HG03378 (cell line): ENCODE results near the gene LSM2.
"Not testable (repeated sequence)": the region's sequence is repeated elsewhere in the genome, so short reads cannot be mapped to it uniquely, and the experiment has no call there.

Experiments used
- ATAC-seq: cut with Tn5 transposase; IDR thresholded peaks from one replicate; pipeline ENCODE4 v1.9.1; 2021; ENCODE audit warnings: mild to moderate bottlenecking, moderate library complexity; ENCODE audit not compliant: unreplicated experiment

Gene LSM2

DNA sequence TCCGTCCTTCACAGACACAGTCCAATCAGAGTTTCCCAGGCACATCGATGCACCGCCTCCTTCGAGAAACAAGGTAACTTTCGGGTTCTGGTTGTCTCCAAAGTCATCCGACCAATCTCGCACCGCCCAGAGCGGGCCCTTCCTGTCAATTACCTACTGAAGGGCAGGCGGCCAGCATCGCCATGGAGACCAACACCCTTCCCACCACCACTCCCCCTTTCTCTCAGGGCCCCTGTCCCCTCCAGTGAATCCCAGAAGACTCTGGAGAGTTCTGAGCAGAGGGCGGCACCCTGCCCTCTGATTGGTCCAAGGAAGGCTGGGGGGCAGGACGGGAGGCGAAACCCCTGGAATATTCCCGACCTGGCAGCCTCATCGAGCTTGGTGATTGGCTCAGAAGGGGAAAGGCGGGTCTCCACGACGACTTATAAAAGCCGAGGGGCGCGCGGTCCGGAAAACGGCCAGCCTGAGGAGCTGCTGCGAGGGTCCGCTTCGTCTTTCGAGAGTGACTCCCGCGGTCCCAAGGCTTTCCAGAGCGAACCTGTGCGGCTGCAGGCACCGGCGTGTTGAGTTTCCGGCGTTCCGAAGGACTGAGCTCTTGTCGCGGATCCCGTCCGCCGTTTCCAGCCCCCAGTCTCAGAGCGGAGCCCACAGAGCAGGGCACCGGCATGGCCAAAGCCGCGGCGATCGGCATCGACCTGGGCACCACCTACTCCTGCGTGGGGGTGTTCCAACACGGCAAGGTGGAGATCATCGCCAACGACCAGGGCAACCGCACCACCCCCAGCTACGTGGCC lies 20.7 kb upstream of the LSM2 start, which contains the start of gene HSPA1B:
Gene HSPA1B (plus strand): TSS at position 453 of the 794 bp plus-strand sequence. CDS start 213 bp downstream, at position 666.
- peak; percentile 73 for ATAC-seq

GRCh38 chr6:31826793-31827285 lies 20.1 kb upstream of the LSM2 start:
- no peak for ATAC-seq

GRCh38 chr6:31825553-31825952 lies 18.8 kb upstream of the LSM2 start:
- ATAC-seq, result no peak

DNA sequence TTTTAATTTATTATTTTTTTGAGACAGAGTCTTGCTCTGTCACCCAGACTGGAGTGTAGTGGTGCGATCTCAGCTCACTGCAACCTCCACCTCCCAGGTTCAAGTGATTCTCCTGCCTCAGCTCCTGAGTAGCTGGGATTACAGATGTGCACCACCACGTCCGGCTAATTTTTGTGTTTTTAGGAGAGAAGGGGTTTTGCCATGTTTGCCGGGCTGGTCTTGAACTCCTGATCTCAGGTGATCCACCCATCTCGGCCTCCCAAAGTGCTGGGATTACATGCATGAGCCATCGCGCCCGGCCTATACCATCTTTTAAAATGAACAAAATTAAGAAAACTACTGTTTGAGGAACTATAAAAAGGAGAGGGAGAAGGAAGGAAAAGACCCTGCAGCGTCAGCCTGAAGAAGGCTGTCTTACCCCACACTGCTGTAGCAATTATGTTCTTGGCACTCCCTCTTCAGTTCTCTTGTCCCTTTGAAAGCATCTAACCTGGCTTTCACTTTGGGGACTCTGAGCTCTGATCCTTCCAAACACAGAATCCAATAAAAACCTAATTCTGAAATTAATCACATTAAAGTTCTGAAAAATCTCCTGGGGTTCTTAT lies 16.9 kb upstream of the LSM2 start:
- not testable (repeated sequence) for ATAC-seq

- no peak for ATAC-seq
These were observed 15.5 kb upstream of the LSM2 start for GRCh38 chr6:31822036-31822821.

DNA sequence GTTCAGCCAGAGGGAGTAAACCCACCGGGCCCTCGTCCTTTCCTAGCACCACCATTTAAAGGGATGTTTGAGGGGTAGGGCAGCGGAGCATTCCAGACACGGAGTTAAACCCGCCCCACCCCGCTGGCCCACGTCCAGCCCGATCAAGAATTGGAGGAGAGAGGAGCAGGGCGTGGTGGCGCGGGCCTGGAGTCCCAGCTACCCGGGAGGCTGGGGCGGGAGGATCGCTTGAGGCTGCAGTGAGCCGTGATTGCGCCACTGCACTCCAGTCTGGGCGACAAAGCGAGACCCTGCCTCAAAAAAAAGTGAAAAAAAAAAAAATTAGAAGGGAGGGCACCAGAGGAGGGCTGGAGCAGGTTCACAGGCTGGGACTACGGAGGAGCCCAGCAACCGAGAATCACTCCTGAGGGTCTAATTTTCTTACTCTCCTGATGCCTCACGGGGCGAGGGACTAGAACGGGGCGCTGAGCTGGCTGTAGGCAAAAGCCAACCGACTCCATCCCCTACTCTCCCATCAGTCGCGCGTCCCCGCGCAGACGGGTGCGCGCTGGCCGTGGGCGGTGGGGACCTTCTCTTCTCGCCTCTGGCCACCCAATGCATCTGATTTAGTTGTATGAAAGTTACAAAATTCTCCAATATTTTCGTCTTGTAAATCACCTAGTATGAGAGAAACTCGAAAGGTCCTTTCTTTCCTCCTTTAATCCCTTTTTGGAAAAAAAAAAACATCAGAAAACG lies 14.7 kb upstream of the LSM2 start:
- ATAC-seq, result no peak

DNA sequence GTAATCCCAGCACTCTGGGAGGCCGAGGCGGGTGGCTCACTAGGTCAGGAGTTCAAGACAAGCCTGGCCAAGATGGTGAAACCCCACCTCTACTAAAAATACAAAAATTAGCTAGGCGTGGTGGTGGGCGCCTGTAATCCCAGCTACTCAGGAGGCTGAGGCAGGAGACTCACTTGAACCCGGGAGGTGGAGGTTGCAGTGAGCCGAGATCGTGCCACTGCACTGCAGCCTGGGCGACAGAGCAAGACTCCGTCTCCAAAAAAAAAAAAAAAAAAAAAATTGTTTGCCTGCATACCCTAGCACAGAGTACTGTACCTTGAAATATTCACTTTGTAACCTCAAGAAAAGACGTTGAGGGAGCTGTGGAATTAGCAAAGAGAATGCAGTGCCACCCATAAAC lies 13.6 kb upstream of the LSM2 start:
- not testable (repeated sequence) for ATAC-seq

- no peak for ATAC-seq
These were observed 13.1 kb upstream of the LSM2 start for GRCh38 chr6:31819871-31820299.

DNA sequence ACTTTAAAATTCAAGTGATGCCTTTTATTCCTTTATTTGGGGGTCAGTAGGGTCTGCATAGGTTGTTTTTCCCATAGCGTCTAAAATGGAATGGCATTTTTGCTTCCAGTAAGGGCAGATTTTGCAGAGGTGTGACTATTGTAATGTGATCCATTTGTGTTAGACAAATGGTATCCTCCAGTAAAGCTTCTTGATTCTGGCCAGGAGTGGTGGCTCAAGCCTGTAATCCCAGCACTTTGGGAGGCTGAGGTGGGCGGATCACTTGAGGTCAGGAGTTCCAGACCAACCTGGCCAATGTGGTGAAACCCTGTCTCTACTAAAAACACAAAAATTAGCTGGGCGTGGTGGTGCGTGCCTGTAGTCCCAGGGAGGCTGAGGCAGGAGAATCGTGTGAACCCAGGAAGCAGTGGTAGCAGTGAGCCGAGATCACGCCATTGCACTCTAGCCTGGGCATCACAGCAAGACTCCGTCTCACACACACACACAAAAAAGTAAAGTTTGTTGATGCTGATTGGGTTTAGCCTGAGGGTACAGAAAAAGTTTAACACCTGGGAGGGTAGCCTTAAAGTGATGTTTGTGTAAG lies 11.3 kb upstream of the LSM2 start:
- not testable (repeated sequence) for ATAC-seq

DNA sequence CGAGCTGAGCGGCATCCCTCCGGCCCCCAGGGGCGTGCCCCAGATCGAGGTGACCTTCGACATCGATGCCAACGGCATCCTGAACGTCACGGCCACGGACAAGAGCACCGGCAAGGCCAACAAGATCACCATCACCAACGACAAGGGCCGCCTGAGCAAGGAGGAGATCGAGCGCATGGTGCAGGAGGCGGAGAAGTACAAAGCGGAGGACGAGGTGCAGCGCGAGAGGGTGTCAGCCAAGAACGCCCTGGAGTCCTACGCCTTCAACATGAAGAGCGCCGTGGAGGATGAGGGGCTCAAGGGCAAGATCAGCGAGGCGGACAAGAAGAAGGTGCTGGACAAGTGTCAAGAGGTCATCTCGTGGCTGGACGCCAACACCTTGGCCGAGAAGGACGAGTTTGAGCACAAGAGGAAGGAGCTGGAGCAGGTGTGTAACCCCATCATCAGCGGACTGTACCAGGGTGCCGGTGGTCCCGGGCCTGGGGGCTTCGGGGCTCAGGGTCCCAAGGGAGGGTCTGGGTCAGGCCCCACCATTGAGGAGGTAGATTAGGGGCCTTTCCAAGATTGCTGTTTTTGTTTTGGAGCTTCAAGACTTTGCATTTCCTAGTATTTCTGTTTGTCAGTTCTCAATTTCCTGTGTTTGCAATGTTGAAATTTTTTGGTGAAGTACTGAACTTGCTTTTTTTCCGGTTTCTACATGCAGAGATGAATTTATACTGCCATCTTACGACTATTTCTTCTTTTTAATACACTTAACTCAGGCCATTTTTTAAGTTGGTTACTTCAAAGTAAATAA lies 10.6 kb upstream of the LSM2 start:
- not testable (repeated sequence) for ATAC-seq

DNA sequence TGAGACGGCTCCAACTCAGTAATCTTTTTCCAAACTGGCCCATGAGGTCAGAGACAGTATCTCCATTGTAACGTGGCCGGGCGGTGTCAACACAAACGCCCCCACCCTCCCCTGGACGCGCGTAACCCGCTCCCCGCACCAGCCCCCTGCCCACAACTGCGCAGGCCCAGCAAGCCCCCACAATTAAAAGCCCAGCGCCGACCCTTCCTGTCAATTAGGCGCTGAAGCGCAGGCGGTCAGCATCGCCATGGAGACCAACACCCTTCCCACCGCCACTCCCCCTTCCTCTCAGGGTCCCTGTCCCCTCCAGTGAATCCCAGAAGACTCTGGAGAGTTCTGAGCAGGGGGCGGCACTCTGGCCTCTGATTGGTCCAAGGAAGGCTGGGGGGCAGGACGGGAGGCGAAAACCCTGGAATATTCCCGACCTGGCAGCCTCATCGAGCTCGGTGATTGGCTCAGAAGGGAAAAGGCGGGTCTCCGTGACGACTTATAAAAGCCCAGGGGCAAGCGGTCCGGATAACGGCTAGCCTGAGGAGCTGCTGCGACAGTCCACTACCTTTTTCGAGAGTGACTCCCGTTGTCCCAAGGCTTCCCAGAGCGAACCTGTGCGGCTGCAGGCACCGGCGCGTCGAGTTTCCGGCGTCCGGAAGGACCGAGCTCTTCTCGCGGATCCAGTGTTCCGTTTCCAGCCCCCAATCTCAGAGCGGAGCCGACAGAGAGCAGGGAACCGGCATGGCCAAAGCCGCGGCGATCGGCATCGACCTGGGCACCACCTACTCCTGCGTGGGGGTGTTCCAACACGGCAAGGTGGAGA lies 8.5 kb upstream of the LSM2 start, which contains the start of the genes HSPA1A and HSPA1L:
Gene HSPA1A (plus strand): TSS at position 519 of the 814 bp plus-strand sequence. CDS start 214 bp downstream, at position 733.
Gene HSPA1L (minus strand): TSS at position 259 of the 814 bp plus-strand sequence. CDS start 3,311 bp downstream, outside the sequence.
- ATAC-seq, result peak; percentile 35

DNA sequence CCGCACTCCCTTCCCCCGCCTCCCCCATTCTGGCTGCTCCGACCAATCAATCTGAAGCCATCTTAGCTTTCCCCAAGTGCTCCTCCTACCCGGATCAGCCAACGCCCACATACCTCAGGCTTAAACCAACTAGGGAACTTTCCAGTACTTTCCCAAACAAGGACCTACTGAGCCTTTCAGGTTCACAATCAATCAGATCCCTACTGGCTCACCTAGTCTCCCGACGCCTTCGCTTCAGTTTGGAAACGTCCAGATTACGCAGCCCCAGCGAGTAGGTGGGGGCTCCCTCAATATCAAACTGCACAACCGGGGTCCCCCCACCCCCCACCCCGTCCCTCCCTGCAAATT lies 7.9 kb upstream of the LSM2 start:
- peak; percentile 34 for ATAC-seq

GRCh38 chr6:31813465-31813849 lies 6.7 kb upstream of the LSM2 start:
- ATAC-seq, result no peak

- no peak for ATAC-seq
These were observed 4.9 kb upstream of the LSM2 start for GRCh38 chr6:31811645-31812044.

- not testable (repeated sequence) for ATAC-seq
These were observed 1.8 kb upstream of the LSM2 start for GRCh38 chr6:31808599-31808998.

DNA sequence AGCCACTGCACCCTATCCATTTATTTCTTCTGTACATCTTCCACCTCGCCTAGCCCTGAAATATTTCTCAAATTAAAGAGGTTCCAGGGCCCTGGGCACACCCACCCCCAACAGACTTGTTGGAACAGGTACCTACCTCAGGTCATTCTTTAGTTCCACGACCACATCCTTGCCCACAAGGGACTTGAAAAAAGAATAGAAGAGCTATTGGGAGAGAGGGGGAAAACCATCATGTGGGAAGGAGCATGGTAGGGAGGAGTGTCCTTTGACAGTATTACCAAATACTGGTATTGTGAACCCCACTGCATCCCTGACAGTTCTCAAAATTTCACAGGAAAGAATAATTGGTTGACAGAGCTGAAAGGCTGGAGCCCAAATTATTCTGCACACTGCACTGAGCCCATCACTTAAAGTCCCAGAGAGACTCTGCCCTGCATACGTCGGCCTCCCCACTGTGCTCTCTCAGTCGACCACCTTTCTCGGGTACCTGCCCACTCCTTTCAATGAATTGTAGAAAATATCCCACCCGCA lies 762 bp downstream of the LSM2 start:
- no peak for ATAC-seq

DNA sequence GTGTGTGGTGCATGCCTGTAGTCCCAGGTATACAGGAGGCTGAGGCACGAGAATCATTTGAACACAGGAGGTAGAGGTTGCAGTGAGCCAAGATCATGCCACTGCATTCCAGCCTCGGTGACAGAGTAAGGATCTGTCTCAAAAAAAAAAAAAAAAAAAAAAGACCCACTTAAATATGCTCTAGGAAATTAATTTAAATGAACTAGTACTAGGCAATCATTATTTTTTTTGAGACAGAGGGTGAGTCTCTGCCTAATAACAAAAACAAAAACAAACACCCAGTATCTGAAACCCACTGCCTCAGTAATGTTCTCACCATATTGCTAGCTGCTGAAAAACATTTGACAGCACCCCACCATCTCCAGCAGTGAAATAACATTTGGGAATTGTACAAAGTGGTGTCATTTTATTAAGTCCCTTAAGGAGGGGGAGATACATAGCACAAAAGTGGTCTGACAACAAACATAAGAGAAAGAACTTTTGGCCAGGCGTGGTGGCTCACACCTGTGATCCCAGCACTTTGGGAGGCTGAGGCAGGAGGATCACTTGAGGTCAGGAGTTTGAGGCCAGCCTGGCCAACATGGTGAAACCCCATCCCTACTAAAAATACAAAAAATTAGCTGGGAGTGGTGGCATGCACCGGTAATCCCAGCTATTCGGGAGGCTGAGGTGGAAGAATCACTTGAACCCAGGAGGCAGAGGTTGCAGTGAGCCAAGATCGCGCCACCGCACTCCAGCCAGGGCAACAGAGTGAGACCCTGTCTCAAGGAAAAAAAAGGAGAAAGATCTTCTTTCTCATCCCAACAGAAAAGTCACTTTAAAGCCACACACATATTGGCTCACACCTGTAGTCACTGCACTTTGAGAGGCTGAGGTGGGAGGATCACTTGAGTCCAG lies 5.5 kb downstream of the LSM2 start:
- ATAC-seq, result not testable (repeated sequence)
